Fibroblast of peridontal ligament (primary cell): ENCODE results near the gene FAF1.
A peak's percentile ranks its signal among the peaks of the same experiment; 100 is the strongest.
"Not testable (repeated sequence)": the region's sequence is repeated elsewhere in the genome, so short reads cannot be mapped to it uniquely, and the experiment has no call there.

Experiments used
- DNase-seq: peaks from one replicate; pipeline ENCODE4 v3.0.0-alpha.2; 2010; ENCODE audit errors: extremely low read depth

FAF1 gene

GRCh38 chr1:50774759-50775351 lies 185.2 kb downstream of the FAF1 start:
- DNase-seq, result peak; percentile 85

DNA sequence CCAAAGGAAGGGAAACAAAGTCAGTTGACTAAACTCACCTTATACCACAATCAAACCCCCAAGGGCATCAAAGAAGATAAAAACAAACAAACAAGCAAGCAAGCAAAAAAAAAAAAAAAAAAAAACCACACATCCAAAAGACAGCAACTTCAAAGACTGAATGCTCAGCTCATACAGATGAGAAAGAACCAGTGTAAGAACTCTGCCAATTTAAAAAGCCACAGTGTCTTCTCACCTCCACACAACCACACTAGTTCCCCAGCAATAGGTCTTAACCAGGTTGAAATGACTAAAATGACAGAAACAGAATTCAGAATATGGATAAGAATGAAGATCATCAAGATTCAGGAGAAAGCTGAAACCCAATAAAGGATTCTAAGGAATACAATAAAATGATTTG lies 193.4 kb downstream of the FAF1 start:
- DNase-seq, result no peak

DNA sequence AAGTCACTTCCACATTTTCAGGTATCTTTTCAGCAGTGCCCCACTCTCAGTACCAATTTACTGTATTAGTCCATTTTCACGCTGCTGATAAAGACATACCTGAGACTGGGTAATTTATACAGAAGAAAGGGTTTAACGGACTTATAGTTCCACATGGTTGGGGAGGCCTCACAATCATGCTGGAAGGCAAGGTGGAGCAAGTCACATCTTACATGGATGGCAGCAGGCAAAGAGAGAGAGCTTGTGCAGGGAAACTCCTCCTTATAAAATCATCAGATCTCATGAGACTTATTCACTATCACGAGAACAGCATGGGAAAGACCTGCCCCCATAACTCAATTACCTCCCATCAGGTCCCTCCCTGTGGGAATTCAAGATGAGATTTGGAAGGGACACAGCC lies 203.5 kb downstream of the FAF1 start:
- not testable (repeated sequence) for DNase-seq

DNA sequence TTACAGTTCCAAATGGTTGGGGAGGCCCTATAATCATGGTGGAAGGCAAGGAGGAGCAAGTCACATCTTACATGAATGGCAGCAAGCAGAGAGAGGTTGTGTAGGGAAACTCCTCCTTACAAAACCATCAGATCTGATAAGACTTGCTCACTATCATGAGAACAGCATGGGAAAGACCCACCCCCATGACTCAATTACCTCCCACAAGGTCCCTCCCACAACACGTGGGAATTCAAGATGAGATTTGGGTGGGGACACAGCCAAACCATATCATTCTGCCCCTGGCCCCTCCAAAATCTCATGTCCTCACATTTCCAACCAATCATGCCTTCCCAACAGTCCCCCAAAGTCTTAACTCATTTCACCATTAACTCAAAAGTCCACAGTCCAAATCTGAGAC lies 205.3 kb downstream of the FAF1 start:
- DNase-seq, result not testable (repeated sequence)

- peak; percentile 63 for DNase-seq
These were observed 209.9 kb downstream of the FAF1 start for GRCh38 chr1:50750021-50750619.

DNA sequence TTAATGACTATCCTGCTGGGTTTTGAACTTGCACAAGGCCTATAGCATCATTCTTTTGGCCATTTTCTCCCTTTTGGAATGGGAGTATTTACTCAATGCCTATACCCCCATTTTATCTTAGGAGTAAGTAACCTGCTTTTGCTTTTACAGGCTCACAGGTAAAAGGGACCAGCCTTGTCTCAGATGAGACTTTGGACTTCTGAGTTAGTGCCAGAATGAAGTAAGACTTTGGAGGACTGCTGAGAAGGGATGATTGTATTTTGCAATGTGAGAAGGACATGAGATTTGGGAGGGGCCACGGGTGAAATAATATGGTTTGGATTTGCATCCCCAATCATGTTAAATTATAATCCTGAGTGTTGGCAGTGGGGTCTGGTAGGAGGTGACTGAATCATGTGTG lies 212.7 kb downstream of the FAF1 start:
- DNase-seq, result no peak

GRCh38 chr1:50742523-50742922 lies 217.5 kb downstream of the FAF1 start:
- DNase-seq, result no peak

DNA sequence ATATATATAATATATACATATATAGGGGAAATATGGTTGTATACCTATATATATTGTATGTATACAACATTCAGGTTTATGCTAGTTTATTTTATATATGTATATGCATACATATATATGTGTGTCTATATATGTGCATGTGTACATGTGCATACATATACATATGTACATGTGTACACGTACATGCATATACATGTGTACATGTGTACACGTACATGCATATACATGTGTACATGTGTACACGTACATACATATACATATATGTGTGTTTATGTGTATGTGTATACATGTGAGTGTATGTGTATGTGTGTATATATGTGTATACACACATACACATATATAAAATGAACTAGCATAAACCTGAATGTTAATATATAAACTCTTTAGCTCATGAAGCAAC lies 220.9 kb downstream of the FAF1 start:
- no peak for DNase-seq

DNA sequence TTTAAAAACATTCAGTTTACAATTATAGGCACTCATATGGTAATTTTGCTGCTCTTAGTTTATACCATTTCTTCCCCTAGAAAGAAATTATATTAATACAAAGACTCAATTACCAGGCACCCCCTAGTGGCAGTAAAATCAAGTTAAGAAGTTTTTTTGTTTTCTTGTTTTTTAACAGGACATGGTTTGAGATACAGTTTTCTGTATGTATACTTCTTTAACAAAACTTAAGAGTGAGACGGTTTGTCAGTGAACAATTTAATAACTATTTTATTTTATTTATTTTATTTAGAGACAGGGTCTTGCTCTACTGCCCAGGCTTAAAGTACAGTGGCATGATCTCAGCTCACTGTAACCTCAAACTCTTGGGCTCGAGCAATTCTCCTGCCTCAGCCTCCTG lies 224.6 kb downstream of the FAF1 start:
- peak; percentile 64 for DNase-seq

DNA sequence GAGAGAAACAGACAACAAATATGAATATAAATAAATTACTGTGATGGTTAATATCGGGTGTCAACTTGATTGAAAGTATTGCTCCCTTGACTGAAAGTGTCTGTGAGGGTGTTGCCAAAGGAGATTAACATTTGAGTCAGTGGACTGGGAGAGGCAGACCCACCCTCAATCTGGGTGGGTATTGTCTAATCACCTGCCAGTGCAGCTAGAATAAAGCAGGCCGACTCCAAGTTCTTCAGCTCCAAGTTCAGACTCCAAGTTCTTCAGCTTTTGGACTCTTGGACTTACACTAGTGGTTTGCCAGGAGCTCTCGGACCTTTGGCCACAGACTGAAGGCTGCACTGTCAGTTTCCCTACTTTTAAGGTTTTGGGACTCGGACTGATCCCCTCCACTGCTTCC lies 232.5 kb downstream of the FAF1 start:
- DNase-seq, result not testable (repeated sequence)

- no peak for DNase-seq
These were observed 235.3 kb downstream of the FAF1 start for GRCh38 chr1:50724626-50725286.

GRCh38 chr1:50720457-50721053 lies 239.5 kb downstream of the FAF1 start:
- DNase-seq, result no peak

DNA sequence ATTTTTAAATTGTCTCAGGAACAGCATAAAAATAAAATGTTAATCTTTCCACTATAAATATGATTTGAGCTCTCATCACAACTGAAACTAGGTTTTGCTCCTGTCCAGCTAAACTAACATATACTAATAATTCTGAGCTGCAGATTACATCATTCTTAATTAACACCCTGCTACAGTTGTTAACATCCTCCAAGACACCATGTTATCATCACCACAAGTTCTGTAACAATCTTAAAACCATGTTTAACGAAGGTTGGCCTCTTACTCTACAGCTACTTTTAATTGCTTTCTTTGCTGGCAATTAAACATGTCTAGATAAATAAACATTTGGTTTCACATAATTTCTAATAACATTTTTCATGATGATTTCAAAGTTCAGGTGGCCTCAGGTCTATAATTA lies 240.9 kb downstream of the FAF1 start:
- DNase-seq, result no peak

DNA sequence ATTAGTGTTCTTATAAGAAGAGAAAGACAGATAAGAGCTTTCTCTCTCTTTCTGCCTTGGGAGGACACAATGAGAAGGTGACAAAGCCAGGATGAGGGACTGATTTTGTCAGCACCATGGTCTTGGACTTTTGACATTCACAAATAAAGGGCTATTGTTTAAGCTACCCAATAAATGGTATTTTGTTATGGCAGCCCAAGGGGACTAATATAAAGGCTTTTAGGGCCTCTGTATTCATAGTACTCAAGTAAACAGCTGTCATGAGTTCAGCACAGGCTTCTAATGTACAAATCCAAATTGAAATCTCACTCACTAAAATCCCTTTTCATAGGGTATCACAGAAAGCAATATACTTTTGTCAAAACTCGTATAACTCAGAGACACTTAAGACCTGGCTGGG lies 242.7 kb downstream of the FAF1 start:
- no peak for DNase-seq

DNA sequence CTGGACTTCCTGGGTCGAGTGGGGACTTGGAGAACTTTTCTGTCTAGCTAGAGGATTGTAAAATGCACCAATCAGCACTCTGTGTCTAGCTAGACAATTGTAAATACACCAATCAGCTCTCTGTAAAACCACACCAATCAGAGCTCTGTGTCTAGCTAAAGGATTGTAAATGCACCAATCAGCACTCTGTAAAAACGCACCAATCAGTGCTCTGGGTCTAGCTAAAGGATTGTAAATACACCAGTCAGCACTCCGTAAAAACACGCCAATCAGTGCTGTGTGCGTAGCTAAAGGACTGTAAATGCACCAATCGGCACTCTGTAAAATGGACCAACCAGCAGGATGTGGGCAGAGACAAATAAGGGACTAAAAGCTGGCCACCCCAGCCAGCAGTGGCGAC lies 243.6 kb downstream of the FAF1 start:
- not testable (repeated sequence) for DNase-seq

- no peak for DNase-seq
These were observed 250.0 kb downstream of the FAF1 start for GRCh38 chr1:50710099-50710498.

DNA sequence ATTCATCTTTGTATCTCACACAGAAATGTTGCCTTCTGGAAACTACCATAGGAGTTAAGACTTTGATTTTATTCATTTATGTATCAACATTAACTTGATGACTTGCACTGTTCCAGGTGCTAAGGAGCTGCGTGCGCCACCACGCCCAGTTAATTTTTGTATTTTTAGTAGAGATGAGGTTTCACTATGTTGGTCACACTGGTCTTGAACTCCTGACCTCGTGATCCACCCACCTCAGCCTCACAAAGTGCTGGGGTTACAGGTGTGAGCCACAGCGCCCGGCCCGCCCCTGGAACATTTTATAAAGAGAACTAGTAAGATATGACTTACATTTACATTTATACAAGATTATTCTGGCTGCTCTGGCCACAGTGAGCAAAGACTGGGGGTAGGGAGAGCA lies 252.2 kb downstream of the FAF1 start:
- DNase-seq, result no peak

- no peak for DNase-seq
These were observed 254.4 kb downstream of the FAF1 start for GRCh38 chr1:50705699-50706098.

DNA sequence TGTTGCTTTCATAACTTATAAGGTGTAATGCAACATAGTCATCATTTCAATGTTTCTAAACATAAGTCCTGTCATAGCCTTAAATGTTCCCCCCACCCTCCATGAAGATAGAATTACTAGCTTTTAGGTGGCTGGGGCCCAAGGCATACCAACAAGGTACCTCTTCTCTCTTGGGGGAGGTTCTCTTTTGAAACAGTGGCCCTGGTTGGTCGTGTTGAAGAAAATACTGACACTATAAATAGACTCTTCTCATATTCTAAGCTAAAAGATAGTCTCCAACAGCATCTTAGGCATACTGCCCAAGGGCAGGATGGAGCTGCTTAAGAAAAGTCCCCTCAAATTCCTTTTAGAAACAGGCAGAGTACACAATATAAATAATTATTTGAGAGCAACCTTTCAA lies 255.0 kb downstream of the FAF1 start:
- DNase-seq, result peak; percentile 9

DNA sequence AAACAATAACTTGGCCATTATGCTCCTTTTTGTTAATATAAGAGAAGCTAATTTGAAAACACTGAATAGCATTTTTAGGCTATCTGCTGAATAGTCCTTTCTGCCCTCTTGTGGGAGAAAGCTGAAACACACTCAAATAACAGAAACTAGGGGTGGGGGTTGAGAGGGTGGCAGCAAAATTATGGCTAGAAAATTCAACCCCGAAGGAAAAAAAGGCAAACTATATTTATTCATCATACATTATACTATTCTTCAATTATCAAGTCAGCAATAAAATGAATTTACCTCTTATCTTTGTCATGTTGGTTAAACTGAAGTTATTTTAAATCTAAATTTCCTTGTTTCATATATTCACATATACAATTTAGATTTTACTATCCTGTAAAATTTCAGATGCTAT lies 255.9 kb downstream of the FAF1 start:
- DNase-seq, result peak; percentile 56

- DNase-seq, result no peak
These were observed 256.8 kb downstream of the FAF1 start for GRCh38 chr1:50703240-50703639.

DNA sequence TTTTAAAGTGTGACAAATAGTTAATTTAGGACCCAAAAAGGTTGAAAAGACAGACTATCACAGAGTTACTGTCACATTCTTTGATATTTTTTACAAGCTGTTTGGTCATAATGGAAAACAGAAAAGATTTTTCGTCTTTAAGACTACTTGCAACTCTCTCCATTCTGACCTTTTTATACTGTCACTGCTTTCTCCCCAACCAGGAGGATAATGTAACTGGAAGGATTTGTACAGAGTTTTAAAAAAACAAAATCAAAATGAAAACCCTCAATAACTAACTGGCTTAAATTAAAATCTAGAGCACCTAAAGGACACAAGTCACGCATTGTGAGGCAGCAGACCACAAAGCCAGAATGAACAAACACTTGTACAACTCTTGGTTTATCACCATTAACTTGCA lies 257.7 kb downstream of the FAF1 start:
- DNase-seq, result no peak

GRCh38 chr1:50701706-50702317 lies 258.3 kb downstream of the FAF1 start:
- DNase-seq, result no peak
